ENCODE results near the gene SDF2L1. TPM values are rescaled to one million over a fixed set of nuclear protein-coding genes. Genes with fewer than 3 reads are reported as not detected.
"Not testable (repeated sequence)": the region's sequence is repeated elsewhere in the genome, so short reads cannot be mapped to it uniquely, and the experiment has no call there.

Gene SDF2L1
- total RNA-seq, 1 donor from 2014 or later = 61.4 TPM

GRCh38 chr22:21636629-21637218 is 5.4 kb upstream of the SDF2L1 start:
- DNase-seq (ENCODE audit: low spot score) = no peak

DNA sequence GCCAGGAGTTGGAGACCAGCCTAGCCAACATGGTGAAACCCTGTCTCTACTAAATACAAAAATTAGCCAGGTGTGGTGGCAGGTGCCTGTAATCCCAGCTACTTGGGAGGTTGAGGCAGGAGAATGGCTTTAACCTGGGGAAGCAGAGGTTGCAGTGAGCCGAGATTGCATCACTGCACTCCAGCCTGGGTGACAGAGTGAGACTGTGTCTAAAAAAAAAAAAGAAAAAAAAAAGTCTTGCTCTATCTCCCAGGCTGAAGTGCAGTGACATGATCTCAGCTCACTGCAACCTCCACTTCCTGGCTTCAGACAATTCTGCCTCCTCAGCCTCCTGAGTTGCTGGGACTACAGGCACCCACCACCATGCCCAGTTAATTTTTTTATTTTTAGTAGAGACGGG is 4.7 kb upstream of the SDF2L1 start:
- not testable (repeated sequence) for DNase-seq (ENCODE audit: low spot score)

GRCh38 chr22:21639359-21639758 is 2.7 kb upstream of the SDF2L1 start:
- no peak for DNase-seq (ENCODE audit: low spot score)

DNA sequence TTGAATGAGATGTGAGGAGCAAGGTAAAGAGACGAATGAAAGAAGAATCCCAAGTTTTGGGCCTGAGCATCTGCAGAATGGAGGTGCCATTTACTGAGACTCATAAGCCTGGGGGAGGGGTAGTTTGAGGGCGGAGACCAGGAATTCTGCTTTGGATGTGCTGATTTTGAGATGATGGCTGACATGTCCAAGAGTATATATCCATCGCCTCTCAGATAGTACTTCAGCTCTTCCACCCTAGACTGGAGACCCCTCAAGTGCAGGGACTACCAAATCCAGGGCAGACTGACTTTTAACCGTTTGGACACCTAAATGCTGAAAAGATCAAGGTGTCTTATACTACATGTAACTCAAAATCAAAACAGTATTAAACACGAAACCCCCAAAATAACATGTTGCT is 1.3 kb upstream of the SDF2L1 start:
- DNase-seq (ENCODE audit: low spot score) = no peak

- DNase-seq (ENCODE audit: low spot score) = no peak
These were observed 699 bp upstream of the SDF2L1 start for GRCh38 chr22:21641417-21641788.

DNA sequence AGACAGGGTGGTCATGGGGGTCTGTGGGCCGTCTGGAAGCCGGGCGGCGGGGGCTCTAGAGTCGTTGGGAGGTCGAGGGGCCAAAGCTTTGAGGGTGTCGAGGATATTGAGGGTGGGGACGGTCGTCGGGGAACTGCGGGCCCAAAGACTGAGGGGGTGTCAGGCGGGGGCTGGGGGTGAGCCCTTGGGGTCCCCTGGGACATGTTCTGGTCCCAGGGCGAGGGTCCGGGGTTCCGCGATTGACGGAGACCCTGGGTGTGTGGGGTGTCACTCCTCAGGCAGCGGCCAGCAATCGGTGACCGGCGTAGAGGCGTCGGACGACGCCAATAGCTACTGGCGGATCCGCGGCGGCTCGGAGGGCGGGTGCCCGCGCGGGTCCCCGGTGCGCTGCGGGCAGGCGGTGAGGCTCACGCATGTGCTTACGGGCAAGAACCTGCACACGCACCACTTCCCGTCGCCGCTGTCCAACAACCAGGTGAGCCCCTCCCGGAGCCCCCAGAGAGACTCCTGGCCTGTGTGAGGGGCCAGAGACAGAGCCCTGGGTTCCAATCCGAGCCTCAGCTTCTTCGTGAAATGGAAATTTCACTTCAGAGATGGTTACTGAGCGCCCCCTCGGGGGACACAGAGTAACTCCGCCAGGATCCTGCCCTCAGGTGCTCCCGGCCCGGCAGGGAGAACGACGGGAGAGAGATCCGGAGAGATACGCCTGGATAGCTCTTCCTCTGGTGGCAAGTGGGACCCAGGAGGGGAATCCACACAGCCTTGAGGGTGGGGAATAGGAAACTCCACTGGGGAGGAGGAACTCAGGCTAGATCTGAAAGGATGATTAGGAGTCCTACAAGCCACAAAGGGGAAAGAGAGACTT is 714 bp downstream of the SDF2L1 start:
- peak; percentile 48 for DNase-seq (ENCODE audit: low spot score)

DNA sequence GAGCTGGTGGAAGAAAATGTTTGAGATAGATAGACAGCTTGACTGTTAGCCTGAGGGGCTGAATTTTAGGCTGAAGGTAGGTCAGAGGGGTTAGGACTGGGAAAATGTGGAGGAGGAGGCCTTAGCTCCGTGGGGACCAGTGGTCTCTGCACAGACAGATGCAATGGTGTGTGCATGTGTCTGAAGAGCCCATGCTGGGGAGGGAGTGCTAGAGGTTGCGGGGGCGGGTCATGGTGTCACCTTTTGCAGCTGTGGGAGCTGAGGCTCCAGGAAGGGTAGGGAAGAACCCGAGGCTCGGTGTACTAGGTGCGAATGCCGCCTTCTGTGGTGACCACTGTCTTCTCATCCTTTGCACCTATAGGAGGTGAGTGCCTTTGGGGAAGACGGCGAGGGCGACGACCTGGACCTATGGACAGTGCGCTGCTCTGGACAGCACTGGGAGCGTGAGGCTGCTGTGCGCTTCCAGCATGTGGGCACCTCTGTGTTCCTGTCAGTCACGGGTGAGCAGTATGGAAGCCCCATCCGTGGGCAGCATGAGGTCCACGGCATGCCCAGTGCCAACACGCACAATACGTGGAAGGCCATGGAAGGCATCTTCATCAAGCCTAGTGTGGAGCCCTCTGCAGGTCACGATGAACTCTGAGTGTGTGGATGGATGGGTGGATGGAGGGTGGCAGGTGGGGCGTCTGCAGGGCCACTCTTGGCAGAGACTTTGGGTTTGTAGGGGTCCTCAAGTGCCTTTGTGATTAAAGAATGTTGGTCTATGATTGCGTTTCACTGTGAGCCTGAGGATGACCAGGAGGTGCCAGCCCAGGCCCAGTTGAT is 1.6 kb downstream of the SDF2L1 start:
- no peak for DNase-seq (ENCODE audit: low spot score)

GRCh38 chr22:21645513-21645912 is 3.4 kb downstream of the SDF2L1 start:
- DNase-seq (ENCODE audit: low spot score) = not testable (repeated sequence)

DNA sequence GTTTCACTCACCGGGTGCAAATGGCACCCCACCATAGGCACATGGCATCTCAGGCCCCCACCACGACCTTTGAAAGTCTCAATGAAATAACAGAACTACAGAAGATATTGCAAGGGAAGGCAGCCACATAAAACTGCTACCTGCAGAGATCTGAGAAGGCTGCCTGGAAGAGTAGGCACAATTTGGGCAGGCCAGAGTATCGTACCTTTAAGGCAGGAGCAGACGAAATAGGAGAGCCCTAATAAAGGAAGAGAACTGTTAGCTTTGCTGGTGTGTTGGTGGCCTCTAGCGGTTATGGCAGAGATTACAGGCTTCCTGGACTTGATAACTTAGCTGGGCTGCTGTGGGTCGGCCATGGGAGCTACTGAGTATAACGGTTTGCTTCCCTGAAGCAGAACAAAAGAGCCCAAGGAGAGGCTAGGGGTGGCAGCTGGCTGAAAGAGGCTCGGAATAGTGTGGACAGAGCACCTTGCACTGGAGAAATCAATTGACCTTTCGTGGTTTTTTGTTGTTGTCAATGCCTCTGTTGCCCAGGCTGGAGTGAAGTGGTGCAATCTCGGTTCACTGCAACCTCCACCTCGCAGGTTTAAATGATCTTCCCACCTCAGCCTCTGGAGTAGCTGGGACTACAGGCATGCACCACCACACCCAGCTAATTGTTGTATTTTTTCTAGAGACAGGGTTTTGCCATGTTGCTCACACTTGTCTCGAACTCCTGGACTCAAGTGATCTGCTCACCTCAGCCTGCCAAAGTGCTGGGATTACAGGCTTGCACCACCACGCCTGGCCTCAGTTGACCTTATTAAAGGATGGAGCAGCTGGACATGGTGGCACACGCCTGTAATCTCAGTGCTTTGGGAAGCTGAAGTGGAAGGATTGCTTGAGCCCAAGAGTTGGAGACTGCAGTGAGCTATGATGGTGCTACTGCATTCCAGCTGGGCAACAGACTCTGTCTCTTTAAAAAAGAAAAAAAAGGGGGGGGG is 4.8 kb downstream of the SDF2L1 start:
- DNase-seq (ENCODE audit: low spot score) = peak; percentile 86

DNA sequence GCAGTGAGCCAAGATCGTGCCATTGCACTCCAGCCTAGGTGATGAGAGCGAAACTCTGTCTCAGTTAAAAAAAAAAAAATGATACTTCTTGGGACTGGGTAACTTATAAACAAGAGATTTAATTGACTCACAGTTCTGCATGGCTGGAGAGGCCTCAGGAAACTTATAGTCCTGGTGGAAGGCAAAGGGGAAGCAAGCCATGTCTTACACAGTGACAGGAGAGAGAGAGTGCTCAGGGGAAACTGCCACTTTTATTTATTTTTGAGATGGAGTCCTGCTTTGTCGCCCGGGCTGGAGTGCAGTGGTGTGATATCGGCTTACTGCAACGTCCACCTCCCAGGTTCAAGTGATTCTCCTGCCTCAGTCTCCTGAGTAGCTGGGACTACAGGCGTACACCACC is 8.2 kb downstream of the SDF2L1 start:
- no peak for DNase-seq (ENCODE audit: low spot score)

GRCh38 chr22:21650823-21651520 is 8.9 kb downstream of the SDF2L1 start:
- no peak for DNase-seq (ENCODE audit: low spot score)

DNA sequence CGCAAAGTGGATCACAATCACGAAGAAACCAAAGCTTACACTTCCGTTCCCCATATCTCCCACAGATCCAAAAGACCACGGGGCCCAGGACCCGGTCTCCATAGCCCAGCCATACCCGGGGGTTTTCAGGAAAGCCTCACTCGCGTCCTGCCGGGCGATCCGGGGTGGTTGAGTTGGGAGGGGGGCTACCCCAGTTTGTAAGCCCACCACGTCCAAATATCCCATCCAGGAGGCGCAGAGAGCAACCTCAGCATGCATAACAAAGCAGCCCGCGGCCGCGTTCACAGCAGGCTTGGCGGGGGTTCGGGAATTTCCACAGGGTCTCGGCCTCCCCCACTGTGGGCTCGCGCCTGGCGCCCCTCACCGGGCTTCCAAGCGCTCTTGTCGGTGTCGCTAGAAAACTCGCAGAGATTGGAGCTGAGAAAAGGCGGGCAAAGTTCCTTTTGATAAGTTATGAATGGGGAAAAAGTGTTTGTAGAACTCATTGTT is 9.5 kb downstream of the SDF2L1 start:
- DNase-seq (ENCODE audit: low spot score) = no peak

GRCh38 chr22:21652010-21652546 is 10.0 kb downstream of the SDF2L1 start:
- DNase-seq (ENCODE audit: low spot score) = peak; percentile 91

DNA sequence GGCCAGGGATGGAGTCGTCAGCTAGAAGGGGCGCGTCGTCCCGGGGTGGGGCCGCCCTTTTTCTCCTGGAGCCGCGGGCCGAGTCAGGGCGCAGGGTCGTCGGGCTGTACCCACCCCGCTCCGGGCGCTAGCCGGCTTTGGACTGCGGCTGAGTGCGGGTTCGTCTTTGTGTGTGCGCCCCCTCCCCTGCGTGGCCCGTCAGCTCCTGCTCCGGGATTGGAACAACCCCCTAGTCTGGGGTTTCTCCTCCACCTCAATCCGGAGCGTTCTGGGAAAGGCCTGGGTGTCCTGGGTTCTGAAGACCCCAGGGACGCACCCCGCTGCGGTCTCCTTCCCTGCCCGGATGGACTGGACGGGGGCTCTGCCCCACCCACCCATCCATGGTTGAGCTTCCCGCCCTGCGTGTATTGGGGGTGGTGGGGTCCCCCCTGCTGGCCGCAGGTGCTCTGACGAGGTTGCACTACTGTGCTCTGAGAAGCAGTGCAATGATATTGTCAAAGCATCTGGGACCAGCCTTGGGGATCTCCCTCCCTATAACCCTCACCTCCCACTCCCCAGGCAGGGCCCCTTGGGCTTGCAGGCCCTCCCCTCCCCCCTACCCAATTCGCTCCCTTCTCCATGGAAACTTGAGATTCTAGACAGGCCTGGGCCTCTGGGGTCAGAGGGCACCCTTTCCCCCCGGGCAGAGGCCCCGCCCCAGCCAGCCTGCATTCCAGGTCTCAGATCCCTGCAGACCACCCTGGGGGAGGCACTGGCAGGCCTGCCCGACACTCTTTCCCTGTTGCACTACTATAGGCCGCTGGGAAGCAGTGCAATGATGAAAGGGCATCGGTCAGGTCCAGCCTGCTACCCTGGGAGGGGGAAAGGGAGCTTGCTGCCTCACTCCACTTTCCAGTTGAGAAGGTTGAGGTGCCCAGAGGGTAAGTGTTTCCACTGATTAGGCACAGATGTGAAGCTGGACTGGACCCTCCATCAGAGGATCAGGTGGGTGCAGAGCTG is 10.7 kb downstream of the SDF2L1 start:
- no peak for DNase-seq (ENCODE audit: low spot score)

DNA sequence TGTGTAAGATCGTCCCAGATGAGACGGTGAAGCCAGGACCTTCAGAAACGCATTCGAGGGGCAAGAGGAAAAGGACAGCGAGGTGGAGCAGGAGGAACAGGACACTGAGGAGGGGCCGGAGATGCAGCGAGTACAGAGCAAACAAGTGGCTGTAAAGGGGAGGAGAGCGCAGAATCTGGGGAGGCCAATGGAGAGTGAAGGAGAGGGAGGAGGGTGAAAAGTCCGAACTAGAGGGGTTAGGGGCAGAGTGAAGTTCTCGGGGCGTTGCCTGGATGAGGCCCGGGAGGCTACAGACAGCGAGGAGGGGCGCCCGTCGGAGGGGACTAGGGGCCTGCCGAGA is 14.9 kb downstream of the SDF2L1 start:
- no peak for DNase-seq (ENCODE audit: low spot score)

DNA sequence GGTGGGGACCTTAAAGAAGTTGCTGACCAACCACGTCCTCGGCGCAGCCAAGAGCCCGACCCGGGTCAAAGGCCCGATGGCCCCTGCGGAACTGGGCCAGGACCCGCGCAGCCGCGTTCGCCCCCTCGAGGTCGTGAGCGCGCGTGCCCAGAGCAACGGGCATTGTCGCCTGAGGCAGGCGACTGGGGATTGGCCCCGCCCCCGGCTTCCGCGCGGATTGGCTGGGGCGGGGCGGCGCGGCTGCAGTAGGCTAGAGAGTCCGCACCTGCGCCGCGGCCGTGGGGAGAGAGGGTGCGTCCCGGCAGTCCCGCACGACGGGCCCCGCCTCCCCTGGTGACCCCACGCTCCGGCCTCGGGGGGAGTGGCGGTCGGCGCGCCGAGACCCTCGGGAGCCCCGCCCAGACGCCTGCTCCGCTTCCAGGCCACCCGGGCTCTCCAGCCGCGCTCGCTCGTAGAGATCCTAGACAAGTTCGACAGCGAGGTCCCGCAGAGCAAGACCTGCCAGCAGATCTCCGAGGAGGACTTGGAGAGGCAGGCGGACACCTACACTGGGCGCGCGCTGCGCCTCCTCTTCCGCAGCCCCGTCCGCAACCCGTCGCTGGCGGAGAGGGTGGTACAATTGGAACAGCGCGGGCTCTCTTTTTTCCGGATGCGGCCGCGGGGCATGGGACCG is 15.4 kb downstream of the SDF2L1 start:
- peak; percentile 65 for DNase-seq (ENCODE audit: low spot score)

GRCh38 chr22:21659864-21660525 is 17.9 kb downstream of the SDF2L1 start:
- DNase-seq (ENCODE audit: low spot score) = no peak

- DNase-seq (ENCODE audit: low spot score) = no peak
These were observed 18.8 kb downstream of the SDF2L1 start for GRCh38 chr22:21660904-21661303.
